Stimulated activated CD8-positive, alpha-beta memory T cell treated with anti-CD3 and anti-CD28 coated beads, Interleukin-4, amount 100 ng/mL, for 48 hours (primary cell): ENCODE data around the gene NCR2.

Experiments used
- DNase-seq: peaks from one replicate; pipeline ENCODE4 v3.0.0-alpha.2; 2020

NCR2 gene

GRCh38 chr6:41360314-41360685 is 24.9 kb downstream of the NCR2 start:
- DNase-seq = no peak

- DNase-seq = no peak
Observed at GRCh38 chr6:41366150-41366549, 30.7 kb downstream of the NCR2 start.

- DNase-seq = no peak
Observed at GRCh38 chr6:41367061-41367460, 31.7 kb downstream of the NCR2 start.

- DNase-seq = no peak
Observed at GRCh38 chr6:41367700-41368099, 32.3 kb downstream of the NCR2 start.

- no peak for DNase-seq
Observed at GRCh38 chr6:41370488-41371111, 35.2 kb downstream of the NCR2 start.

GRCh38 chr6:41371461-41371991 is 36.1 kb downstream of the NCR2 start:
- DNase-seq = peak; percentile 30

- peak; percentile 33 for DNase-seq
Observed at GRCh38 chr6:41371992-41372831, 36.8 kb downstream of the NCR2 start.

- no peak for DNase-seq
Observed at GRCh38 chr6:41372832-41373626, 37.6 kb downstream of the NCR2 start.

GRCh38 chr6:41373627-41373918 is 38.2 kb downstream of the NCR2 start:
- no peak for DNase-seq

- DNase-seq = no peak
Observed at GRCh38 chr6:41373919-41374617, 38.7 kb downstream of the NCR2 start.

- DNase-seq = no peak
Observed at GRCh38 chr6:41374618-41375590, 39.5 kb downstream of the NCR2 start.

GRCh38 chr6:41375598-41376151 is 40.3 kb downstream of the NCR2 start:
- DNase-seq = no peak

GRCh38 chr6:41376176-41376575 is 40.8 kb downstream of the NCR2 start:
- DNase-seq = no peak

GRCh38 chr6:41377071-41377470 is 41.7 kb downstream of the NCR2 start:
- DNase-seq = no peak

GRCh38 chr6:41379306-41379705 is 43.9 kb downstream of the NCR2 start:
- no peak for DNase-seq

GRCh38 chr6:41386594-41386993 is 51.2 kb downstream of the NCR2 start:
- no peak for DNase-seq

GRCh38 chr6:41392246-41392645 is 56.8 kb downstream of the NCR2 start:
- no peak for DNase-seq

- DNase-seq = no peak
Observed at GRCh38 chr6:41396335-41396734, 60.9 kb downstream of the NCR2 start.

- no peak for DNase-seq
Observed at GRCh38 chr6:41399424-41399823, 64.0 kb downstream of the NCR2 start.
